ENCODE measurements around the gene RS1. TPM values are rescaled to one million over a fixed set of nuclear protein-coding genes. Genes with fewer than 3 reads are reported as not detected.

Gene RS1
- total RNA-seq, 4 donors from 2014 or later = not detected

- Histone ChIP-seq H3K36me3 (no peaks in the 10 kb centered on the region), H3K9me3 (no peaks in the 10 kb centered on the region), H3K4me3 (no peak overlapping the region), H3K27ac (no peak overlapping the region), H3K4me1 (peaks cover 0 to 6% (median 0%) of the 10 kb centered on the region in 3 donors), H3K27me3 (no peaks in the 10 kb centered on the region)
- DNase-seq = no peak
- TF ChIP-seq POLR2A (IDR thresholded peaks at IDR 0.05) (no peak), CTCF (IDR thresholded peaks at IDR 0.05) (no peak)
- 63 to 86% methylated on average over 9 to 14 of the region's 17 CpGs for WGBS, 2 donors
- intact Hi-C loops (cut with DNase I) = no loop called here
Measured at GRCh38 chrX:18677161-18677869, 5.4 kb upstream of the RS1 start.

GRCh38 chrX:18676470-18676869 is 4.6 kb upstream of the RS1 start:
- no peaks in the 10 kb centered on the region for H3K9me3 ChIP-seq
- intact Hi-C loops (cut with DNase I) = no loop called here
- WGBS, 2 donors = 42 to 79% methylated on average over 3 to 5 of the region's 11 CpGs
- H3K36me3 ChIP-seq = no peaks in the 10 kb centered on the region
- no peak for DNase-seq
- H3K27me3 ChIP-seq = no peaks in the 10 kb centered on the region
- no peak overlapping the region for H3K4me3 ChIP-seq
- H3K27ac ChIP-seq = no peak overlapping the region
- peaks cover 0 to 6% (median 0%) of the 10 kb centered on the region in 3 donors for H3K4me1 ChIP-seq
- no peak for TF ChIP-seq CTCF (IDR thresholded peaks at IDR 0.05)
- no peak for TF ChIP-seq POLR2A (IDR thresholded peaks at IDR 0.05)

GRCh38 chrX:18676050-18676449 is 4.1 kb upstream of the RS1 start:
- Histone ChIP-seq H3K36me3 (no peaks in the 10 kb centered on the region), H3K4me1 (peaks cover 0 to 6% (median 0%) of the 10 kb centered on the region in 3 donors), H3K4me3 (no peak overlapping the region), H3K27ac (no peak overlapping the region), H3K9me3 (no peaks in the 10 kb centered on the region), H3K27me3 (no peaks in the 10 kb centered on the region)
- no peak for DNase-seq
- 83 to 89% methylated on average over 3 to 9 of the region's 10 CpGs for WGBS, 2 donors
- TF ChIP-seq CTCF (IDR thresholded peaks at IDR 0.05) (no peak), POLR2A (IDR thresholded peaks at IDR 0.05) (no peak)
- intact Hi-C loops (cut with DNase I) = no loop called here

- no peak for TF ChIP-seq CTCF (IDR thresholded peaks at IDR 0.05)
- peak in 1 of 4 donors; percentile 54 for TF ChIP-seq POLR2A (IDR thresholded peaks at IDR 0.05)
- H3K9me3 ChIP-seq = no peaks in the 10 kb centered on the region
- intact Hi-C loops (cut with DNase I) = no loop called here
- H3K4me1 ChIP-seq = peaks cover 0 to 6% (median 0%) of the 10 kb centered on the region in 3 donors
- H3K36me3 ChIP-seq = no peaks in the 10 kb centered on the region
- peak overlapping the region; percentile 61 to 71 (median 66) for H3K4me3 ChIP-seq
- DNase-seq = peak; percentile 14
- peak overlapping the region; percentile 85 to 89 (median 87) for H3K27ac ChIP-seq
- WGBS, 2 donors = 0 to 24% methylated on average over 6 to 20 of the region's 74 CpGs
- no peaks in the 10 kb centered on the region for H3K27me3 ChIP-seq
Measured at GRCh38 chrX:18674788-18675735, 3.2 kb upstream of the RS1 start.

GRCh38 chrX:18674417-18674787 is 2.5 kb upstream of the RS1 start:
- intact Hi-C loops (cut with DNase I) = no loop called here
- Histone ChIP-seq H3K9me3 (no peaks in the 10 kb centered on the region), H3K4me3 (peak overlapping the region; percentile 61 to 71 (median 66)), H3K36me3 (no peaks in the 10 kb centered on the region), H3K27ac (peak overlapping the region in 3 of 4 donors; percentile 51 to 89 (median 64)), H3K4me1 (peaks cover 0 to 6% (median 0%) of the 10 kb centered on the region in 3 donors), H3K27me3 (no peaks in the 10 kb centered on the region)
- 0 to 42% methylated on average over 1 to 7 of the region's 19 CpGs for WGBS, 2 donors
- peak; percentile 1 for DNase-seq
- TF ChIP-seq POLR2A (IDR thresholded peaks at IDR 0.05) (no peak), CTCF (IDR thresholded peaks at IDR 0.05) (no peak)

Measured in esophagus squamous epithelium (tissue), 5 donors.